AG04450 (cell line): ENCODE data around the gene FAM107B. TPM values are rescaled to one million over a fixed set of nuclear protein-coding genes. Genes with fewer than 3 reads are reported as not detected.

Experiments used
- CTCF ChIA-PET: fragments of 300-600, 350-600 bp; formaldehyde crosslinking; extraction: SDS; loops from one replicate; lab custom pipeline; 2022; ENCODE audit warnings: antibody characterized with exemption, inconsistent platforms; lab: Charles Lee
- POLR2A ChIA-PET: fragments of 350-600 bp; formaldehyde crosslinking; extraction: SDS; loops from one replicate; lab custom pipeline; 2021; ENCODE audit warnings: antibody characterized with exemption, inconsistent platforms; lab: Yijun Ruan, JAX
- DNase-seq: peaks from one replicate; pipeline ENCODE4 v3.0.0-alpha.2; 2011; ENCODE audit warnings: low read depth, low spot score
- H3K27ac ChIP-seq: one replicate; pipeline ENCODE4 v1.5.1; 2012; ENCODE audit warnings: low read depth, low read length, control low read depth
- H3K27me3 ChIP-seq: one replicate; pipeline ENCODE4 v1.6.0; 2012; ENCODE audit warnings: low read length; ENCODE audit not compliant: control insufficient read depth, insufficient read depth
- H3K4me3 ChIP-seq: 2 replicates; pipeline ENCODE4 v1.5.1; 2011; ENCODE audit warnings: mild to moderate bottlenecking, low read depth, low read length, control low read depth
- H3K9me3 ChIP-seq: 2 replicates; pipeline ENCODE4 v1.5.1; 2012; ENCODE audit warnings: low read length; ENCODE audit not compliant: control insufficient read depth, insufficient read depth
- CTCF ChIP-seq: IDR thresholded peaks from 2 replicates; pipeline ENCODE4 v1.5.1; 2011; ENCODE audit warnings: low read depth, low read length, control low read depth, inconsistent platforms
- polyA plus RNA-seq: library from polyadenylated mRNA; depleted of rRNA; stranded (reverse); fragments of >200 nt; gene quantifications from 2 replicates; pipeline ENCODE4 v1.2.3, GENCODE V29; 2011

The FAM107B gene
- polyA plus RNA-seq, 1 experiment: 41.4 TPM

GRCh38 chr10:14584661-14585060, 190.0 kb downstream of the FAM107B start:
- H3K4me3 ChIP-seq: no peak overlapping the region
- ChIA-PET CTCF (no interaction called here), POLR2A (no interaction called here)
- no peak for DNase-seq
- H3K27me3 ChIP-seq: no peaks in the 10 kb centered on the region
- H3K9me3 ChIP-seq: no peaks in the 10 kb centered on the region
- no peak for TF ChIP-seq CTCF
- H3K27ac ChIP-seq: no peak overlapping the region

GRCh38 chr10:14583967-14584366, 190.7 kb downstream of the FAM107B start:
- TF ChIP-seq CTCF: no peak
- POLR2A ChIA-PET: no interaction called here
- H3K27ac ChIP-seq: no peak overlapping the region
- no peak for DNase-seq
- no peaks in the 10 kb centered on the region for H3K27me3 ChIP-seq
- CTCF ChIA-PET: no interaction called here
- no peaks in the 10 kb centered on the region for H3K9me3 ChIP-seq
- H3K4me3 ChIP-seq: no peak overlapping the region

GRCh38 chr10:14583252-14583651, 191.4 kb downstream of the FAM107B start:
- TF ChIP-seq CTCF: no peak
- DNase-seq: no peak
- no peak overlapping the region for H3K4me3 ChIP-seq
- H3K27me3 ChIP-seq: no peaks in the 10 kb centered on the region
- POLR2A ChIA-PET: no interaction called here
- H3K27ac ChIP-seq: no peak overlapping the region
- CTCF ChIA-PET: no interaction called here
- H3K9me3 ChIP-seq: no peaks in the 10 kb centered on the region

GRCh38 chr10:14581553-14582321, 193.0 kb downstream of the FAM107B start:
- H3K4me3 ChIP-seq: no peak overlapping the region
- no peak for TF ChIP-seq CTCF
- DNase-seq: no peak
- POLR2A ChIA-PET: no interaction called here
- H3K27me3 ChIP-seq: no peaks in the 10 kb centered on the region
- no peak overlapping the region for H3K27ac ChIP-seq
- CTCF ChIA-PET: no interaction called here
- no peaks in the 10 kb centered on the region for H3K9me3 ChIP-seq

- no peak overlapping the region for H3K27ac ChIP-seq
- no peaks in the 10 kb centered on the region for H3K9me3 ChIP-seq
- TF ChIP-seq CTCF: no peak
- no peak for DNase-seq
- no peak overlapping the region for H3K4me3 ChIP-seq
- H3K27me3 ChIP-seq: no peaks in the 10 kb centered on the region
- CTCF ChIA-PET: no interaction called here
- POLR2A ChIA-PET: no interaction called here
Measured at GRCh38 chr10:14580671-14581332, 193.9 kb downstream of the FAM107B start.
